ENCODE measurements around the gene C3.
A peak's percentile ranks its signal among the peaks of the same experiment; 100 is the strongest.

DNA sequence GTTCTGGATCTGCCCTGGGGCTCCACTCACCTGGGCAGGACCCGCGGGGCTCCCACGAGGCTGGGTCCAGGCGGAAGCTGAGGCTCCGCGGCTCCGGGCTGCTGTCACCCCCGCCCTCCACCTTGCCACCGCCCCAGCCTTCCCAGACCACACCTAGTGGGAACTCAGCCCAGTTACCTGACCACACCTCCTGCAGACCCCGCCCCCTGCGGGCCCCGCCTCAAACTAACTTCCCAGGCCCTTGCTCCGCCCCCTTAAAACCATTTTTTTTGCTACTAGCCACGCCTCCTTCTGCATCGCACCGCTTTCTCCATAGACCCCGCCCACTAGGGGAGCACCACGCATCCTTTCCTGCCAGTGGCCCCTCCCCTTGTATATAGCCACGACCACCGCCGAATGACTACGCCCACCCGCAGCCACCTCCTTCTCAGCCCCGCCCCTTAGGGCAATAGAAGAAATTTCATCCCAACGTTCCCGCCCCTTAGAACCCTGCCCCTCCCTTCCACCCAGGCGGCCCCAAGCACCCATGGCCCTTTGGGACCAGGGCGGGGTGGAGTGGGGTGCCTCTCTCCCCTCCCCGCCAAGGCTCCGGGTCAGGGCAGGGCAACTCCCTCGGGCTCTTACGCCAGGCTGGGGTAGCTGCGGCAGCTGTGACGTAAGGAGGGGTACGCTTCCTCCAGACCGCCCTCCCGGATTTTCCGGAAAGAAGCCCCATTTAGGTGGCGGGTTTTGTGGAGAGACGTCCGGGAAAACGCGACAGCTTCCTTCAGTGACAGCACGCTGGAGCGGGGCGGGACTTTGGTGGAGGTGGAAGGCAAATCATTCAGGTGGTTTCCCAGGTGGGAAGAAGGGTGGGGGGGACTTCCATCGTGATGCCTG, 47.1 kb upstream of the C3 start, which contains the start of gene SH2D3A:
- TF ChIP-seq, protein P1, sequence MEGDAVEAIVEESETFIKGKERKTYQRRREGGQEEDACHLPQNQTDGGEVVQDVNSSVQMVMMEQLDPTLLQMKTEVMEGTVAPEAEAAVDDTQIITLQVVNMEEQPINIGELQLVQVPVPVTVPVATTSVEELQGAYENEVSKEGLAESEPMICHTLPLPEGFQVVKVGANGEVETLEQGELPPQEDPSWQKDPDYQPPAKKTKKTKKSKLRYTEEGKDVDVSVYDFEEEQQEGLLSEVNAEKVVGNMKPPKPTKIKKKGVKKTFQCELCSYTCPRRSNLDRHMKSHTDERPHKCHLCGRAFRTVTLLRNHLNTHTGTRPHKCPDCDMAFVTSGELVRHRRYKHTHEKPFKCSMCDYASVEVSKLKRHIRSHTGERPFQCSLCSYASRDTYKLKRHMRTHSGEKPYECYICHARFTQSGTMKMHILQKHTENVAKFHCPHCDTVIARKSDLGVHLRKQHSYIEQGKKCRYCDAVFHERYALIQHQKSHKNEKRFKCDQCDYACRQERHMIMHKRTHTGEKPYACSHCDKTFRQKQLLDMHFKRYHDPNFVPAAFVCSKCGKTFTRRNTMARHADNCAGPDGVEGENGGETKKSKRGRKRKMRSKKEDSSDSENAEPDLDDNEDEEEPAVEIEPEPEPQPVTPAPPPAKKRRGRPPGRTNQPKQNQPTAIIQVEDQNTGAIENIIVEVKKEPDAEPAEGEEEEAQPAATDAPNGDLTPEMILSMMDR (conservative IDR thresholded peaks at IDR 0.05; ENCODE audit: low read depth in 2 of 2) = no peak
- TF ChIP-seq EZH2phosphoT487 (IDR thresholded peaks at IDR 0.05; ENCODE audit: unreplicated experiment) = no peak
- TF ChIP-seq POLR2AphosphoS5 (IDR thresholded peaks at IDR 0.05; ENCODE audit: low read depth) = peak; percentile 17
- no peak for TF ChIP-seq EZH2 (IDR thresholded peaks at IDR 0.05; ENCODE audit: low read depth, unreplicated experiment)

All from GM23338 (cell line).